GM12878 (cell line): ENCODE measurements around the gene GAS2. TPM values are rescaled to one million over a fixed set of nuclear protein-coding genes. Genes with fewer than 3 reads are reported as not detected.

Source experiments
- ATAC-seq: fragments of 200-7000 bp; cut with Tn5 transposase; 3 replicates; pipeline ENCODE4 v1.9.1; 2020; ENCODE audit warnings: mild to moderate bottlenecking, moderate library complexity
- BruUV-seq: library from RNA; stranded (reverse); fragments of 400-500 nt; replicated peaks from 2 replicates; lab custom pipeline; 2021; lab: Mats Ljungman, UMichigan
- CTCF ChIA-PET: fragments of 300-600 bp; sonication (Branson Sonifier 250); formaldehyde crosslinking; extraction: SDS; loops from one replicate; lab custom pipeline; 2021; ENCODE audit warnings: inconsistent platforms; lab: Yijun Ruan, JAX
- POLR2A ChIA-PET: fragments of 350-600 bp; formaldehyde crosslinking; extraction: SDS; loops from one replicate; lab custom pipeline; 2021; ENCODE audit warnings: inconsistent platforms; lab: Charles Lee
- RAD21 ChIA-PET: fragments of 300-600 bp; sonication (Branson Sonifier 250); formaldehyde crosslinking; loops from one replicate; lab custom pipeline; 2023; ENCODE audit warnings: antibody characterized with exemption; ENCODE audit not compliant: unreplicated experiment; lab: Charles Lee
- SMC1A ChIA-PET: fragments of 300-600 bp; sonication (Branson Sonifier 250); formaldehyde crosslinking; loops from one replicate; lab custom pipeline; 2023; ENCODE audit not compliant: unreplicated experiment, uncharacterized antibody; lab: Charles Lee
- DNase-seq: peaks from one replicate; pipeline ENCODE4 v3.0.0-alpha.2; 2011; ENCODE audit warnings: low read depth, low spot score
- FAIRE-seq: peaks from 3 replicates; lab custom pipeline; 2011; peaks lifted over from hg19 to GRCh38; lab: Jason Lieb, UNC
- H2AFZ ChIP-seq: 2 replicates; pipeline ENCODE4 v1.6.0; 2011; ENCODE audit warnings: low read depth, low read length, control low read depth; ENCODE audit not compliant: control insufficient read depth
- H3K27ac ChIP-seq: 2 replicates; pipeline ENCODE4 v1.5.1; 2011; ENCODE audit warnings: control low read depth; ENCODE audit not compliant: control insufficient read depth, insufficient read depth
- H3K27me3 ChIP-seq, 2 experiments: replicated peaks in 1 of 2; 2 replicates each; pipeline versions ENCODE4 v1.6.0 to v1.6.1; 2011; ENCODE audit warnings: low read length in 1 of 2; ENCODE audit not compliant: control insufficient read depth in 2 of 2, insufficient read depth in 2 of 2
- H3K36me3 ChIP-seq, 2 experiments: 2 replicates each; pipeline ENCODE4 v1.5.1; 2011; ENCODE audit warnings: low read length in 1 of 2; ENCODE audit not compliant: control insufficient read depth in 2 of 2, insufficient read depth in 2 of 2
- H3K4me1 ChIP-seq: 2 replicates; pipeline ENCODE4 v1.6.1; 2011; ENCODE audit warnings: mild to moderate bottlenecking, low read length, moderate library complexity, mixed read lengths; ENCODE audit not compliant: control insufficient read depth, insufficient read depth
- H3K4me2 ChIP-seq: 2 replicates; pipeline ENCODE4 v1.6.0; 2011; ENCODE audit warnings: control low read depth; ENCODE audit not compliant: control insufficient read depth, insufficient read depth
- H3K4me3 ChIP-seq: fragments of 200-600 bp; sonication (generic); 2 replicates; pipeline ENCODE4 v1.5.1; 2016
- H3K79me2 ChIP-seq: 2 replicates; pipeline ENCODE4 v1.6.0; 2011; ENCODE audit warnings: low read length; ENCODE audit not compliant: control insufficient read depth, insufficient read depth
- H3K9ac ChIP-seq: 2 replicates; pipeline ENCODE4 v1.8.0; 2011; ENCODE audit warnings: low read length, control low read depth, mixed read lengths; ENCODE audit not compliant: control insufficient read depth, insufficient read depth
- H3K9me3 ChIP-seq: replicated peaks from 3 replicates; pipeline ENCODE4 v1.5.1; 2011; ENCODE audit warnings: mild to moderate bottlenecking, low read length; ENCODE audit not compliant: control insufficient read depth, insufficient read depth
- H4K20me1 ChIP-seq: 2 replicates; pipeline ENCODE4 v1.6.0; 2011; ENCODE audit not compliant: control insufficient read depth, insufficient read depth
- CREB1 ChIP-seq: IDR thresholded peaks from 2 replicates; pipeline ENCODE4 v1.6.1; 2012; ENCODE audit warnings: low read depth, mild to moderate bottlenecking, inconsistent platforms
- IRF5 ChIP-seq: fragments of 450-650 bp; IDR thresholded peaks from 2 replicates; pipeline ENCODE4 v1.6.1; 2017; ENCODE audit warnings: borderline replicate concordance
- REST ChIP-seq: IDR thresholded peaks from 2 replicates; pipeline ENCODE4 v1.6.1; 2012; ENCODE audit warnings: mild to moderate bottlenecking, low read depth, low read length
- TBL1XR1 ChIP-seq: IDR thresholded peaks from 2 replicates; pipeline ENCODE4 v1.6.1; 2012; ENCODE audit warnings: low read depth, low read length, improper control_type of control experiment
- ZNF24 ChIP-seq: fragments of 450-650 bp; IDR thresholded peaks from 2 replicates; pipeline ENCODE4 v1.6.1; 2017; ENCODE audit warnings: antibody characterized with exemption, mild to moderate bottlenecking
- WGBS: methylation state at CpG from one replicate; pipeline ENCODE4 v1.1.6; 2016; ENCODE audit warnings: low lambda C conversion rate; ENCODE audit not compliant: insufficient replicate concordance, insufficient coverage; ENCODE audit errors: missing lambda C conversion rate; 5-methylcytosine and 5-hydroxymethylcytosine counted together
- in situ Hi-C: fragments of 300-500 bp; cut with MboI; formaldehyde crosslinking; loops from 9 replicates; pipeline ENCODE4 v1.14.3; 2018; ENCODE audit warnings: mixed read lengths
- intact Hi-C: fragments of 100-400 bp; cut with micrococcal nuclease; formaldehyde crosslinking; loops from one replicate; pipeline ENCODE4 v1.14.2; 2022; ENCODE audit not compliant: unreplicated experiment
- polyA plus RNA-seq, 11 experiments: library from polyadenylated mRNA; depleted of rRNA in 4 of 11; unstranded in 6 of 11; stranded (reverse) in 5 of 11; fragments of >200 nt; fragmentation: Nextera tagmentation in 4 of 11; fragmentation: Illumina TruSeq in 1 of 11; extraction: Ambion mirVana in 4 of 11; extraction: Trizol in 1 of 11; gene quantifications; 1 replicate in 1 of 11; 2 replicates in 10 of 11; pipeline versions ENCODE4 v1.2.1 to v1.2.3, GENCODE V29; 2011 to 2016; ENCODE audit warnings: inconsistent platforms in 2 of 11, missing spikeins in 2 of 11, low read depth in 1 of 11
- total RNA-seq, 4 experiments: library from RNA; depleted of rRNA in 3 of 4; stranded (reverse); fragments of >200 nt in 3 of 4; fragmentation: Illumina TruSeq in 1 of 4; extraction: Trizol in 1 of 4; gene quantifications; 2 replicates each; pipeline versions ENCODE4 v1.2.1 to v1.2.3, GENCODE V29; 2013 to 2021

GAS2 gene
- total and polyA plus RNA-seq, 10 of the 15 experiments (the other 5 are each of a cell fraction or from before 2014, with no cell fraction given) = 16.4 to 81.4 (median 26.2) TPM

DNA sequence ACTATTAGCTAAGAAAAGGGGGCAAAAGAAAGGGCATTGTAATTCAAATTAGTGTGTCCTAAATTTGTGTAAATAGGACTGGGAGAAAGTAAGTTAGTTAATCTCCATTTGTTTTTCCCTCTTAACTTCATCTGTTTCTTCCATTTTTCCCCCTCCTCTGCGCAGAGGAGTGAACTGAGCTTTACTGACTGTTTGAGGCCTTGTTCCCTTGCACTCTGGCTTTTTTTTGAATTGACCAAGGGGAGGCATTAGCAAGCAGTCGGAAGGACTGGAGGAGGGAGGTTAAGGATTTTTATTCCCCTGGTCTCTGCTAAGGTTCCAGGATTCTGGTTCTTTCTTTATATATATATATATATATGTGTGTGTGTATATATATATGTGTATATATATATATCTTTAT, 25.5 kb upstream of the GAS2 start:
- Histone ChIP-seq H3K9me3 (no peaks in the 10 kb centered on the region), H3K4me1 (no peaks in the 10 kb centered on the region), H4K20me1 (no peaks in the 10 kb centered on the region), H3K79me2 (no peaks in the 10 kb centered on the region), H3K27me3 (no peaks in the 10 kb centered on the region), H3K9ac (no peak overlapping the region), H3K36me3 (no peaks in the 10 kb centered on the region), H3K4me2 (no peak overlapping the region), H3K27ac (no peak overlapping the region), H3K4me3 (no peak overlapping the region), H2AFZ (no peak overlapping the region)
- CTCF ChIA-PET = interaction anchor here (1.0 to 1.1 kb wide), 2 partner anchors 146 to 189 kb away, joined by 3 read pairs; partner anchors contain the start of gene SVIP
- intact Hi-C loops = no loop called here
- no peak for ATAC-seq
- FAIRE-seq = no peak
- RAD21 ChIA-PET = no interaction called here
- TF ChIP-seq REST (no peak), IRF5 (no peak), TBL1XR1 (no peak), ZNF24 (no peak), CREB1 (no peak)
- in situ Hi-C loops = no loop called here
- DNase-seq = no peak
- SMC1A ChIA-PET = interaction anchor here (1.3 to 1.4 kb wide), 2 partner anchors 9 to 15 kb away, joined by 4 to 5 read pairs; partner anchors contain the start of gene FANCF
- WGBS = 94% methylated on average over 2 of the region's 2 CpGs
- POLR2A ChIA-PET = no interaction called here
- no TSS peak for BruUV-seq
